Measurements from ENCODE around the gene TIMM10B. TPM values are rescaled to one million over a fixed set of nuclear protein-coding genes. Genes with fewer than 3 reads are reported as not detected.
A peak's percentile ranks its signal among the peaks of the same experiment; 100 is the strongest.

TIMM10B gene
- total RNA-seq, 1 donor from 2014 or later: 34.6 TPM

GRCh38 chr11:6480299-6480914 is 894 bp upstream of the TIMM10B start:
- intact Hi-C loops (cut with DNase I): no loop called here
- Histone ChIP-seq H3K27me3 (ENCODE audit: low read depth) (no peaks in the 10 kb centered on the region), H3K4me1 (peaks cover 29% of the 10 kb centered on the region), H3K27ac (peak overlapping the region; percentile 91), H3K9me3 (no peaks in the 10 kb centered on the region), H3K4me3 (peak overlapping the region; percentile 70), H3K36me3 (peaks cover 70% of the 10 kb centered on the region)
- DNase-seq (no peak), ATAC-seq (no peak)
- TF ChIP-seq CTCF (IDR thresholded peaks at IDR 0.05): no peak

- Histone ChIP-seq H3K4me3 (peak overlapping the region; percentile 70), H3K27ac (peak overlapping the region; percentile 91), H3K36me3 (peaks cover 80% of the 10 kb centered on the region), H3K27me3 (ENCODE audit: low read depth) (no peaks in the 10 kb centered on the region), H3K4me1 (peaks cover 29% of the 10 kb centered on the region), H3K9me3 (no peaks in the 10 kb centered on the region)
- no peak for DNase-seq
- intact Hi-C loops (cut with DNase I): no loop called here
- no peak for TF ChIP-seq CTCF (IDR thresholded peaks at IDR 0.05)
- peak; percentile 9 to 11 for ATAC-seq
Observed at GRCh38 chr11:6481924-6482275, 599 bp downstream of the TIMM10B start.

GRCh38 chr11:6482441-6482840 is 1.1 kb downstream of the TIMM10B start:
- intact Hi-C loops (cut with DNase I): no loop called here
- Histone ChIP-seq H3K36me3 (peaks cover 80% of the 10 kb centered on the region), H3K9me3 (no peaks in the 10 kb centered on the region), H3K27me3 (ENCODE audit: low read depth) (no peaks in the 10 kb centered on the region), H3K27ac (peak overlapping the region; percentile 91), H3K4me1 (peaks cover 29% of the 10 kb centered on the region), H3K4me3 (peak overlapping the region; percentile 70)
- ATAC-seq (no peak), DNase-seq (no peak)
- no peak for TF ChIP-seq CTCF (IDR thresholded peaks at IDR 0.05)

- TF ChIP-seq CTCF (IDR thresholded peaks at IDR 0.05): no peak
- intact Hi-C loops (cut with DNase I): no loop called here
Observed at GRCh38 chr11:6483015-6483414, 1.7 kb downstream of the TIMM10B start.

GRCh38 chr11:6485661-6486060 is 4.4 kb downstream of the TIMM10B start:
- intact Hi-C loops (cut with DNase I): no loop called here

More at GRCh38 chr11:6483015-6483414, 1.7 kb downstream of the TIMM10B start:
- Histone ChIP-seq H3K4me1 (peaks cover 29% of the 10 kb centered on the region), H3K4me3 (no peak overlapping the region), H3K36me3 (peaks cover 80% of the 10 kb centered on the region), H3K27me3 (ENCODE audit: low read depth) (no peaks in the 10 kb centered on the region), H3K9me3 (no peaks in the 10 kb centered on the region), H3K27ac (no peak overlapping the region)
- no peak for ATAC-seq
- DNase-seq: no peak

More at GRCh38 chr11:6485661-6486060, 4.4 kb downstream of the TIMM10B start:
- Histone ChIP-seq H3K9me3 (no peaks in the 10 kb centered on the region), H3K4me3 (no peak overlapping the region), H3K4me1 (peaks cover 13% of the 10 kb centered on the region), H3K36me3 (peaks cover 70% of the 10 kb centered on the region), H3K27ac (no peak overlapping the region), H3K27me3 (ENCODE audit: low read depth) (no peaks in the 10 kb centered on the region)
- DNase-seq (no peak), ATAC-seq (no peak)
- TF ChIP-seq CTCF (IDR thresholded peaks at IDR 0.05): no peak
